SK-N-SH treated with all-trans-retinoic acid at 6 μM for 48 hours (cell line): ENCODE measurements around the gene RERE.

Experiments used
- ATAC-seq: fragments of 200-7000 bp; cut with Tn5 transposase; 3 replicates; pipeline ENCODE4 v1.9.1; 2020; ENCODE audit warnings: mild to moderate bottlenecking, moderate library complexity
- ARNTL ChIP-seq: fragments of 450-650 bp; formaldehyde crosslinking; IDR thresholded peaks from 2 replicates; pipeline ENCODE4 v1.5.0; 2020; ENCODE audit warnings: low read depth, mild to moderate bottlenecking, moderate library complexity, borderline replicate concordance
- BACH2 ChIP-seq: fragments of 250-450 bp; sonication (Bioruptor Pico); IDR thresholded peaks from 2 replicates; pipeline ENCODE4 v1.9.0; 2021; ENCODE audit warnings: mild to moderate bottlenecking, borderline replicate concordance
- CREB5 ChIP-seq: fragments of 250-450 bp; sonication (Bioruptor Pico); IDR thresholded peaks from 2 replicates; pipeline ENCODE4 v1.5.1; 2020; ENCODE audit warnings: low read depth, mild to moderate bottlenecking, moderate library complexity
- CSDC2 ChIP-seq: fragments of 250-450 bp; sonication (Bioruptor Pico); IDR thresholded peaks from 2 replicates; pipeline ENCODE4 v1.5.0; 2020; ENCODE audit warnings: mild to moderate bottlenecking, moderate library complexity
- CSRNP3 ChIP-seq: fragments of 250-450 bp; sonication (Bioruptor Pico); IDR thresholded peaks from 2 replicates; pipeline ENCODE4 v1.5.1; 2021; ENCODE audit warnings: mild to moderate bottlenecking, moderate library complexity
- GLIS3 ChIP-seq: fragments of 250-450 bp; sonication (Bioruptor Pico); IDR thresholded peaks from 2 replicates; pipeline ENCODE4 v1.5.0; 2020; ENCODE audit warnings: mild to moderate bottlenecking, moderate library complexity
- ISL1 ChIP-seq: fragments of 250-450 bp; sonication (Bioruptor Pico); IDR thresholded peaks from 2 replicates; pipeline ENCODE4 v2.1.2; 2022; ENCODE audit warnings: mild to moderate bottlenecking, moderate library complexity
- OSR1 ChIP-seq: fragments of 250-450 bp; sonication (Bioruptor Pico); IDR thresholded peaks from 2 replicates; pipeline ENCODE4 v1.8.0; 2022; ENCODE audit warnings: moderate library complexity, mild to moderate bottlenecking, inconsistent platforms
- PATZ1 ChIP-seq: fragments of 250-450 bp; sonication (Bioruptor Pico); IDR thresholded peaks from 2 replicates; pipeline ENCODE4 v1.8.0; 2020; ENCODE audit warnings: mild to moderate bottlenecking, moderate library complexity, borderline replicate concordance
- POU6F1 ChIP-seq: fragments of 250-450 bp; sonication (Bioruptor Pico); IDR thresholded peaks from 2 replicates; pipeline ENCODE4 v1.8.0; 2021; ENCODE audit warnings: low read depth, mild to moderate bottlenecking, moderate library complexity, borderline replicate concordance
- PPARA ChIP-seq: fragments of 250-450 bp; sonication (Bioruptor Pico); IDR thresholded peaks from 2 replicates; pipeline ENCODE4 v1.5.0; 2020; ENCODE audit warnings: mild to moderate bottlenecking, borderline replicate concordance
- RARB ChIP-seq: fragments of 250-450 bp; sonication (Bioruptor Pico); IDR thresholded peaks from 2 replicates; pipeline ENCODE4 v1.8.0; 2021; ENCODE audit warnings: mild to moderate bottlenecking, moderate library complexity
- SNAI2 ChIP-seq: fragments of 250-450 bp; sonication (Bioruptor Pico); IDR thresholded peaks from 2 replicates; pipeline ENCODE4 v1.5.0; 2020; ENCODE audit warnings: mild to moderate bottlenecking, moderate library complexity
- TCF4 ChIP-seq: fragments of 250-450 bp; sonication (Bioruptor Pico); IDR thresholded peaks from 2 replicates; pipeline ENCODE4 v1.8.0; 2021; ENCODE audit warnings: mild to moderate bottlenecking, moderate library complexity, borderline replicate concordance
- TOX ChIP-seq: fragments of 250-450 bp; sonication (Bioruptor Pico); IDR thresholded peaks from 2 replicates; pipeline ENCODE4 v1.8.0; 2021; ENCODE audit warnings: mild to moderate bottlenecking, moderate library complexity, borderline replicate concordance
- TSHZ2 ChIP-seq: fragments of 250-450 bp; sonication (Bioruptor Pico); IDR thresholded peaks from 2 replicates; pipeline ENCODE4 v1.5.0; 2020; ENCODE audit warnings: mild to moderate bottlenecking, moderate library complexity
- ZC3H10 ChIP-seq: fragments of 250-450 bp; sonication (Bioruptor Pico); IDR thresholded peaks from 2 replicates; pipeline ENCODE4 v1.5.1; 2021; ENCODE audit warnings: mild to moderate bottlenecking, moderate library complexity
- ZFP3 ChIP-seq: fragments of 250-450 bp; sonication (Bioruptor Pico); IDR thresholded peaks from 2 replicates; pipeline ENCODE4 v1.5.0; 2020; ENCODE audit warnings: mild to moderate bottlenecking, moderate library complexity
- ZFP30 ChIP-seq: fragments of 450-650 bp; formaldehyde crosslinking; IDR thresholded peaks from 2 replicates; pipeline ENCODE4 v1.5.0; 2022; ENCODE audit warnings: mild to moderate bottlenecking, moderate library complexity
- ZNF565 ChIP-seq: fragments of 450-650 bp; formaldehyde crosslinking; conservative IDR thresholded peaks from 2 replicates; pipeline ENCODE4 v1.5.0; 2020; ENCODE audit warnings: low read depth, mild to moderate bottlenecking, moderate library complexity
- ZNF70 ChIP-seq: fragments of 450-650 bp; formaldehyde crosslinking; IDR thresholded peaks from 2 replicates; pipeline ENCODE4 v1.5.0; 2020; ENCODE audit warnings: mild to moderate bottlenecking, moderate library complexity

RERE gene

GRCh38 chr1:8845104-8846097 lies 28.0 kb upstream of the RERE start:
- ATAC-seq = no peak
- no peak for TF ChIP-seq TOX (CRISPR knock-in tag)
- no peak for TF ChIP-seq POU6F1 (CRISPR knock-in tag)
- no peak for TF ChIP-seq ZC3H10 (CRISPR knock-in tag)
- no peak for TF ChIP-seq PATZ1
- no peak for TF ChIP-seq ZNF565 (CRISPR knock-in tag)
- no peak for TF ChIP-seq GLIS3
- no peak for TF ChIP-seq CSRNP3
- TF ChIP-seq RARB (CRISPR knock-in tag) = no peak
- no peak for TF ChIP-seq CREB5 (CRISPR knock-in tag)
- TF ChIP-seq TCF4 (CRISPR knock-in tag) = no peak
- no peak for TF ChIP-seq ZFP3
- no peak for TF ChIP-seq ARNTL (CRISPR knock-in tag)
- TF ChIP-seq PPARA (CRISPR knock-in tag) = no peak
- no peak for TF ChIP-seq OSR1
- TF ChIP-seq SNAI2 (CRISPR knock-in tag) = no peak
- no peak for TF ChIP-seq TSHZ2 (CRISPR knock-in tag)
- no peak for TF ChIP-seq ISL1
- TF ChIP-seq CSDC2 (CRISPR knock-in tag) = no peak

- no peak; the same call in 2 of the 3 replicates for ATAC-seq
- TF ChIP-seq ZNF70 (no peak), TCF4 (CRISPR knock-in tag) (peak; percentile 63; the same call in 1 of the 2 replicates)
Observed at GRCh38 chr1:8844501-8845006, 27.1 kb upstream of the RERE start.

- no peak for ATAC-seq
- TF ChIP-seq ARNTL (CRISPR knock-in tag) = no peak
- no peak for TF ChIP-seq OSR1
- TF ChIP-seq PPARA (CRISPR knock-in tag) = no peak
- TF ChIP-seq CSRNP3 = no peak
- TF ChIP-seq BACH2 (CRISPR knock-in tag) = no peak
- no peak for TF ChIP-seq CSDC2 (CRISPR knock-in tag)
- no peak for TF ChIP-seq TSHZ2 (CRISPR knock-in tag)
- no peak for TF ChIP-seq ZFP30
- TF ChIP-seq POU6F1 (CRISPR knock-in tag) = no peak
Observed at GRCh38 chr1:8841395-8841794, 24.0 kb upstream of the RERE start.
